BJ (cell line): Measurements from ENCODE around the gene THEM5. TPM values are rescaled to one million over a fixed set of nuclear protein-coding genes. Genes with fewer than 3 reads are reported as not detected.

ENCODE experiments used
- CTCF ChIA-PET: fragments of 350-600 bp; formaldehyde crosslinking; extraction: SDS; loops from one replicate; lab custom pipeline; 2021; ENCODE audit warnings: antibody characterized with exemption, inconsistent platforms; lab: Yijun Ruan, JAX
- POLR2A ChIA-PET: fragments of 300-600 bp; sonication (Branson Sonifier 250); formaldehyde crosslinking; extraction: SDS; loops from one replicate; lab custom pipeline; 2021; ENCODE audit warnings: antibody characterized with exemption; lab: Charles Lee
- DNase-seq: peaks from one replicate; pipeline ENCODE4 v3.0.0-alpha.2; 2011; ENCODE audit warnings: low read depth
- H3K27me3 ChIP-seq: 2 replicates; pipeline ENCODE4 v1.6.0; 2011; ENCODE audit warnings: low read length; ENCODE audit not compliant: control insufficient read depth, insufficient read depth
- H3K36me3 ChIP-seq: 2 replicates; pipeline ENCODE4 v1.5.1; 2011; ENCODE audit warnings: low read length; ENCODE audit not compliant: control insufficient read depth, insufficient read depth
- H3K4me3 ChIP-seq: 2 replicates; pipeline ENCODE4 v1.5.1; 2011; ENCODE audit warnings: low read depth, mild to moderate bottlenecking, control low read depth, low read length
- polyA plus RNA-seq: library from polyadenylated mRNA; depleted of rRNA; stranded (reverse); fragments of >200 nt; gene quantifications from 2 replicates; pipeline ENCODE4 v1.2.3, GENCODE V29; 2011; rRNA removed
- small RNA-seq: library from RNA; depleted of rRNA; stranded (forward); fragments of <200 nt; gene quantifications from one replicate; pipeline ENCODE3, GENCODE V24; 2012; ENCODE audit warnings: low replicate concordance, low read depth; ENCODE audit not compliant: insufficient read length
- TF ChIP-seq, protein P1 (sequence below): IDR thresholded peaks from 2 replicates; pipeline ENCODE4 v1.5.1; 2011; ENCODE audit warnings: low read depth, mild to moderate bottlenecking, control low read depth, inconsistent platforms, low read length, moderate library complexity; ENCODE audit not compliant: insufficient read depth

The THEM5 gene
- polyA plus RNA-seq, 1 experiment = not detected

- CTCF ChIA-PET = interaction anchor here (0.9 kb wide), 1 partner anchor 22 kb away, joined by 3 read pairs; no protein-coding TSS in a partner anchor
Observed at GRCh38 chr1:151801310-151801820, 52.1 kb downstream of the THEM5 start.

DNA sequence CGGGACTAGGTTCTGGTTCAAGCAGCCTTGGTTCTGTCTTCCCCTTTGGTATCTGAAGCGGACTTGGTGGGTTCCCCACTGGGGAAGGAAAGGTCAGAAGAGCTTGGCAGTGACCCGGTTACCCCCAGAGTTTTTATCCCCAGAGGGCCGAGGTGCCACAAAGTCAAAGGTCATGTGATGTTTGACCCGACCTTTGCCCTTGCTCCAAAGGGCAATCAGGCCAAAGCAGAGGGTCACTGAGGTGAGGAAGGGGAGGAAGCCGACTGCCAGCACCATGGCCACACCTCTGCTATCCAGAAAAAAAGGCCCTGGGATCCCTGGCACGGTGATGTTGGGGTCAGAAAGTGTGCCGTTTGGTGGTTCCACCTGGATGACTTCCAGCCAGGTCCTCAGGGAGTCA, 52.7 kb downstream of the THEM5 start:
- Histone ChIP-seq H3K36me3 (no peaks in the 10 kb centered on the region), H3K4me3 (no peak overlapping the region), H3K27me3 (peaks cover 33% of the 10 kb centered on the region)
- no peak for DNase-seq
- ChIA-PET CTCF (no interaction called here), POLR2A (interaction anchor here (0.6 kb wide), 1 partner anchor 86 kb away, joined by 7 read pairs; no protein-coding TSS in a partner anchor)
- TF ChIP-seq, protein P1, sequence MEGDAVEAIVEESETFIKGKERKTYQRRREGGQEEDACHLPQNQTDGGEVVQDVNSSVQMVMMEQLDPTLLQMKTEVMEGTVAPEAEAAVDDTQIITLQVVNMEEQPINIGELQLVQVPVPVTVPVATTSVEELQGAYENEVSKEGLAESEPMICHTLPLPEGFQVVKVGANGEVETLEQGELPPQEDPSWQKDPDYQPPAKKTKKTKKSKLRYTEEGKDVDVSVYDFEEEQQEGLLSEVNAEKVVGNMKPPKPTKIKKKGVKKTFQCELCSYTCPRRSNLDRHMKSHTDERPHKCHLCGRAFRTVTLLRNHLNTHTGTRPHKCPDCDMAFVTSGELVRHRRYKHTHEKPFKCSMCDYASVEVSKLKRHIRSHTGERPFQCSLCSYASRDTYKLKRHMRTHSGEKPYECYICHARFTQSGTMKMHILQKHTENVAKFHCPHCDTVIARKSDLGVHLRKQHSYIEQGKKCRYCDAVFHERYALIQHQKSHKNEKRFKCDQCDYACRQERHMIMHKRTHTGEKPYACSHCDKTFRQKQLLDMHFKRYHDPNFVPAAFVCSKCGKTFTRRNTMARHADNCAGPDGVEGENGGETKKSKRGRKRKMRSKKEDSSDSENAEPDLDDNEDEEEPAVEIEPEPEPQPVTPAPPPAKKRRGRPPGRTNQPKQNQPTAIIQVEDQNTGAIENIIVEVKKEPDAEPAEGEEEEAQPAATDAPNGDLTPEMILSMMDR = no peak

More at GRCh38 chr1:151801310-151801820, 52.1 kb downstream of the THEM5 start:
- Histone ChIP-seq H3K4me3 (no peak overlapping the region), H3K27me3 (peaks cover 37% of the 10 kb centered on the region), H3K36me3 (no peaks in the 10 kb centered on the region)
- no peak for DNase-seq
- TF ChIP-seq, protein P1 = no peak
- POLR2A ChIA-PET = no interaction called here

- no peaks in the 10 kb centered on the region for H3K36me3 ChIP-seq
- H3K27me3 ChIP-seq = peaks cover 32% of the 10 kb centered on the region
- POLR2A ChIA-PET = no interaction called here
- CTCF ChIA-PET = interaction anchor here (0.9 to 1.8 kb wide), 2 partner anchors 10 to 99 kb away, joined by 3 to 4 read pairs; partner anchors contain the start of gene TDRKH
- H3K4me3 ChIP-seq = no peak overlapping the region
- DNase-seq = no peak
- TF ChIP-seq, protein P1 = no peak
Observed at GRCh38 chr1:151799179-151800022, 54.1 kb downstream of the THEM5 start.

GRCh38 chr1:151798571-151798970, 54.9 kb downstream of the THEM5 start:
- CTCF ChIA-PET = interaction anchor here (0.9 to 1.8 kb wide), 2 partner anchors 9 to 100 kb away, joined by 3 to 4 read pairs; partner anchors contain the start of gene TDRKH
- POLR2A ChIA-PET = no interaction called here

More at GRCh38 chr1:151798571-151798970, 54.9 kb downstream of the THEM5 start:
- DNase-seq = no peak
- H3K27me3 ChIP-seq = peaks cover 26% of the 10 kb centered on the region
- H3K36me3 ChIP-seq = no peaks in the 10 kb centered on the region
- no peak overlapping the region for H3K4me3 ChIP-seq
- TF ChIP-seq, protein P1 = no peak

Small RNAs within 50 kb of the gene (small RNA-seq; reads per million reads assigned to genes)
- not detected for gene RF00019

Other genes starting within 250 kb of the THEM5 start
- gene SNX27, start 241.7 kb downstream of the THEM5 start, polyA plus RNA-seq = 7.0 and 10.4 TPM in 2 replicates
- gene CELF3, start 136.9 kb downstream of the THEM5 start, polyA plus RNA-seq = not detected in 2 replicates
- not detected in 2 replicates for gene RIIAD1, start 132.2 kb downstream of the THEM5 start, polyA plus RNA-seq
- gene MRPL9, start 90.2 kb downstream of the THEM5 start, polyA plus RNA-seq = 89.6 and 105 TPM in 2 replicates
- gene TDRKH, start 63.2 kb downstream of the THEM5 start, polyA plus RNA-seq = 1.1 and 1.6 TPM in 2 replicates
- gene LINGO4, start 48.3 kb downstream of the THEM5 start, polyA plus RNA-seq = not detected in 2 replicates
- not detected in 2 replicates for gene RORC, start 21.9 kb downstream of the THEM5 start, polyA plus RNA-seq
- not detected in 2 replicates for gene C2CD4D, start 13.9 kb downstream of the THEM5 start, polyA plus RNA-seq
- gene THEM4, start 55.8 kb upstream of the THEM5 start, polyA plus RNA-seq = 11.7 and 17.2 TPM in 2 replicates
- gene S100A10, start 140.1 kb upstream of the THEM5 start, polyA plus RNA-seq = 40.3 and 88.4 TPM in 2 replicates
- 1,269 and 1,278 TPM in 2 replicates for gene S100A11, start 183.3 kb upstream of the THEM5 start, polyA plus RNA-seq
- gene TCHHL1, start 235.4 kb upstream of the THEM5 start, polyA plus RNA-seq = not detected in 2 replicates